ENCODE data around the gene APRT.
A peak's percentile ranks its signal among the peaks of the same experiment; 100 is the strongest.

Gene APRT

GRCh38 chr16:88764913-88765349 is 46.8 kb downstream of the APRT start:
- Histone ChIP-seq H3K9ac (ENCODE audit: low read depth in 1 of 2, low read length in 2 of 2) (no peak overlapping the region), H3K36me3 (ENCODE audit: control insufficient read depth in 2 of 2, insufficient read depth in 2 of 2, low read length in 2 of 2) (no peaks in the 10 kb centered on the region), H3K9me3 (ENCODE audit: control insufficient read depth in 2 of 2, low read length in 2 of 2) (no peaks in the 10 kb centered on the region), H3K4me3 (ENCODE audit: low read length in 2 of 2) (no peak overlapping the region), H3K27me3 (ENCODE audit: control insufficient read depth in 2 of 2, insufficient read depth in 2 of 2, low read length in 2 of 2) (no peaks in the 10 kb centered on the region), H3K27ac (ENCODE audit: low read depth in 2 of 2, low read length in 2 of 2) (no peak overlapping the region), H3K4me1 (ENCODE audit: control insufficient read depth in 2 of 2, insufficient read depth in 2 of 2, low read length in 2 of 2) (peaks cover 49 to 61% of the 10 kb centered on the region in 2 donors)

- H3K9ac ChIP-seq (ENCODE audit: low read depth in 1 of 2, low read length in 2 of 2) = no peak overlapping the region
- H3K9me3 ChIP-seq (ENCODE audit: control insufficient read depth in 2 of 2, low read length in 2 of 2) = no peaks in the 10 kb centered on the region
- H3K27me3 ChIP-seq (ENCODE audit: control insufficient read depth in 2 of 2, insufficient read depth in 2 of 2, low read length in 2 of 2) = no peaks in the 10 kb centered on the region
- H3K27ac ChIP-seq (ENCODE audit: low read depth in 2 of 2, low read length in 2 of 2) = no peak overlapping the region
- no peak overlapping the region for H3K4me3 ChIP-seq (ENCODE audit: low read length in 2 of 2)
- peaks cover 45 to 65% of the 10 kb centered on the region in 2 donors for H3K4me1 ChIP-seq (ENCODE audit: control insufficient read depth in 2 of 2, insufficient read depth in 2 of 2, low read length in 2 of 2)
- no peaks in the 10 kb centered on the region for H3K36me3 ChIP-seq (ENCODE audit: control insufficient read depth in 2 of 2, insufficient read depth in 2 of 2, low read length in 2 of 2)
Measured at GRCh38 chr16:88764080-88764479, 47.6 kb downstream of the APRT start.

- Histone ChIP-seq H3K27me3 (ENCODE audit: control insufficient read depth in 2 of 2, insufficient read depth in 2 of 2, low read length in 2 of 2) (no peaks in the 10 kb centered on the region), H3K4me1 (ENCODE audit: control insufficient read depth in 2 of 2, insufficient read depth in 2 of 2, low read length in 2 of 2) (peaks cover 40 to 65% of the 10 kb centered on the region in 2 donors), H3K4me3 (ENCODE audit: low read length in 2 of 2) (no peak overlapping the region), H3K36me3 (ENCODE audit: control insufficient read depth in 2 of 2, insufficient read depth in 2 of 2, low read length in 2 of 2) (no peaks in the 10 kb centered on the region), H3K9me3 (ENCODE audit: control insufficient read depth in 2 of 2, low read length in 2 of 2) (no peaks in the 10 kb centered on the region), H3K27ac (ENCODE audit: low read depth in 2 of 2, low read length in 2 of 2) (peak overlapping the region in 1 of 2 donors; percentile 1), H3K9ac (ENCODE audit: low read depth in 1 of 2, low read length in 2 of 2) (no peak overlapping the region)
Measured at GRCh38 chr16:88763502-88764053, 48.1 kb downstream of the APRT start.

GRCh38 chr16:88762941-88763340 is 48.8 kb downstream of the APRT start:
- H3K4me1 ChIP-seq (ENCODE audit: control insufficient read depth in 2 of 2, insufficient read depth in 2 of 2, low read length in 2 of 2) = peaks cover 36 to 60% of the 10 kb centered on the region in 2 donors
- no peaks in the 10 kb centered on the region for H3K9me3 ChIP-seq (ENCODE audit: control insufficient read depth in 2 of 2, low read length in 2 of 2)
- H3K4me3 ChIP-seq (ENCODE audit: low read length in 2 of 2) = no peak overlapping the region
- no peak overlapping the region for H3K9ac ChIP-seq (ENCODE audit: low read depth in 1 of 2, low read length in 2 of 2)
- peak overlapping the region in 1 of 2 donors; percentile 1 for H3K27ac ChIP-seq (ENCODE audit: low read depth in 2 of 2, low read length in 2 of 2)
- no peaks in the 10 kb centered on the region for H3K27me3 ChIP-seq (ENCODE audit: control insufficient read depth in 2 of 2, insufficient read depth in 2 of 2, low read length in 2 of 2)
- H3K36me3 ChIP-seq (ENCODE audit: control insufficient read depth in 2 of 2, insufficient read depth in 2 of 2, low read length in 2 of 2) = no peaks in the 10 kb centered on the region

- H3K27me3 ChIP-seq (ENCODE audit: control insufficient read depth in 2 of 2, insufficient read depth in 2 of 2, low read length in 2 of 2) = no peaks in the 10 kb centered on the region
- H3K4me3 ChIP-seq (ENCODE audit: low read length in 2 of 2) = no peak overlapping the region
- H3K9ac ChIP-seq (ENCODE audit: low read depth in 1 of 2, low read length in 2 of 2) = peak overlapping the region in 1 of 2 donors; percentile 26
- H3K36me3 ChIP-seq (ENCODE audit: control insufficient read depth in 2 of 2, insufficient read depth in 2 of 2, low read length in 2 of 2) = no peaks in the 10 kb centered on the region
- peaks cover 30 to 54% of the 10 kb centered on the region in 2 donors for H3K4me1 ChIP-seq (ENCODE audit: control insufficient read depth in 2 of 2, insufficient read depth in 2 of 2, low read length in 2 of 2)
- H3K9me3 ChIP-seq (ENCODE audit: control insufficient read depth in 2 of 2, low read length in 2 of 2) = no peaks in the 10 kb centered on the region
- H3K27ac ChIP-seq (ENCODE audit: low read depth in 2 of 2, low read length in 2 of 2) = peak overlapping the region in 1 of 2 donors; percentile 22
Measured at GRCh38 chr16:88762258-88762870, 49.4 kb downstream of the APRT start.

- no peak overlapping the region for H3K4me3 ChIP-seq (ENCODE audit: low read length in 2 of 2)
- H3K27me3 ChIP-seq (ENCODE audit: control insufficient read depth in 2 of 2, insufficient read depth in 2 of 2, low read length in 2 of 2) = no peaks in the 10 kb centered on the region
- no peaks in the 10 kb centered on the region for H3K9me3 ChIP-seq (ENCODE audit: control insufficient read depth in 2 of 2, low read length in 2 of 2)
- H3K4me1 ChIP-seq (ENCODE audit: control insufficient read depth in 2 of 2, insufficient read depth in 2 of 2, low read length in 2 of 2) = peaks cover 29 to 53% of the 10 kb centered on the region in 2 donors
- no peaks in the 10 kb centered on the region for H3K36me3 ChIP-seq (ENCODE audit: control insufficient read depth in 2 of 2, insufficient read depth in 2 of 2, low read length in 2 of 2)
- H3K9ac ChIP-seq (ENCODE audit: low read depth in 1 of 2, low read length in 2 of 2) = peak overlapping the region in 1 of 2 donors; percentile 26
- H3K27ac ChIP-seq (ENCODE audit: low read depth in 2 of 2, low read length in 2 of 2) = peak overlapping the region in 1 of 2 donors; percentile 22
Measured at GRCh38 chr16:88761830-88762229, 49.9 kb downstream of the APRT start.

- Histone ChIP-seq H3K4me3 (ENCODE audit: low read length in 2 of 2) (peak overlapping the region in 1 of 2 donors; percentile 6), H3K9me3 (ENCODE audit: control insufficient read depth in 2 of 2, low read length in 2 of 2) (no peaks in the 10 kb centered on the region), H3K4me1 (ENCODE audit: control insufficient read depth in 2 of 2, insufficient read depth in 2 of 2, low read length in 2 of 2) (peaks cover 29 to 53% of the 10 kb centered on the region in 2 donors), H3K36me3 (ENCODE audit: control insufficient read depth in 2 of 2, insufficient read depth in 2 of 2, low read length in 2 of 2) (no peaks in the 10 kb centered on the region), H3K27ac (ENCODE audit: low read depth in 2 of 2, low read length in 2 of 2) (peak overlapping the region; percentile 40 to 71), H3K27me3 (ENCODE audit: control insufficient read depth in 2 of 2, insufficient read depth in 2 of 2, low read length in 2 of 2) (no peaks in the 10 kb centered on the region), H3K9ac (ENCODE audit: low read depth in 1 of 2, low read length in 2 of 2) (no peak overlapping the region)
Measured at GRCh38 chr16:88761143-88761534, 50.6 kb downstream of the APRT start.

- Histone ChIP-seq H3K27ac (ENCODE audit: low read depth in 2 of 2, low read length in 2 of 2) (peak overlapping the region; percentile 71 to 75), H3K4me1 (ENCODE audit: control insufficient read depth in 2 of 2, insufficient read depth in 2 of 2, low read length in 2 of 2) (peaks cover 29 to 56% of the 10 kb centered on the region in 2 donors), H3K4me3 (ENCODE audit: low read length in 2 of 2) (peak overlapping the region in 1 of 2 donors; percentile 18), H3K9me3 (ENCODE audit: control insufficient read depth in 2 of 2, low read length in 2 of 2) (no peaks in the 10 kb centered on the region), H3K9ac (ENCODE audit: low read depth in 1 of 2, low read length in 2 of 2) (peak overlapping the region in 1 of 2 donors; percentile 53), H3K27me3 (ENCODE audit: control insufficient read depth in 2 of 2, insufficient read depth in 2 of 2, low read length in 2 of 2) (no peaks in the 10 kb centered on the region), H3K36me3 (ENCODE audit: control insufficient read depth in 2 of 2, insufficient read depth in 2 of 2, low read length in 2 of 2) (no peaks in the 10 kb centered on the region)
Measured at GRCh38 chr16:88760424-88761142, 51.1 kb downstream of the APRT start.

- Histone ChIP-seq H3K27me3 (ENCODE audit: control insufficient read depth in 2 of 2, insufficient read depth in 2 of 2, low read length in 2 of 2) (no peaks in the 10 kb centered on the region), H3K27ac (ENCODE audit: low read depth in 2 of 2, low read length in 2 of 2) (peak overlapping the region; percentile 71 to 75), H3K36me3 (ENCODE audit: control insufficient read depth in 2 of 2, insufficient read depth in 2 of 2, low read length in 2 of 2) (no peaks in the 10 kb centered on the region), H3K9me3 (ENCODE audit: control insufficient read depth in 2 of 2, low read length in 2 of 2) (no peaks in the 10 kb centered on the region), H3K4me1 (ENCODE audit: control insufficient read depth in 2 of 2, insufficient read depth in 2 of 2, low read length in 2 of 2) (peaks cover 29 to 56% of the 10 kb centered on the region in 2 donors), H3K9ac (ENCODE audit: low read depth in 1 of 2, low read length in 2 of 2) (peak overlapping the region in 1 of 2 donors; percentile 61), H3K4me3 (ENCODE audit: low read length in 2 of 2) (no peak overlapping the region)
Measured at GRCh38 chr16:88759976-88760350, 51.8 kb downstream of the APRT start.

All from mucosa of rectum (tissue), 2 donors.